A549 (cell line): Measurements from ENCODE around the gene SHOC2. TPM values are rescaled to one million over a fixed set of nuclear protein-coding genes. Genes with fewer than 3 reads are reported as not detected.

ENCODE experiments used
- ATAC-seq, 2 experiments: fragments of 200-7000 bp in 1 of 2; fragments of >200 bp in 1 of 2; cut with Nextera tagmentation in 1 of 2; cut with Tn5 transposase in 1 of 2; 3 replicates each; pipeline versions ENCODE4 v1.8.0 to v1.9.1; 2018 to 2020; ENCODE audit warnings: mild to moderate bottlenecking in 1 of 2, moderate library complexity in 1 of 2
- CTCF ChIA-PET: fragments of 300-600 bp; sonication (Branson Sonifier 250); formaldehyde crosslinking; extraction: SDS; loops from one replicate; lab custom pipeline; 2021; ENCODE audit warnings: antibody characterized with exemption, inconsistent platforms; lab: Yijun Ruan, JAX
- POLR2A ChIA-PET: fragments of 350-600 bp; formaldehyde crosslinking; extraction: SDS; loops from one replicate; lab custom pipeline; 2021; ENCODE audit warnings: antibody characterized with exemption, inconsistent platforms; lab: Yijun Ruan, JAX
- DNase-seq, 2 experiments: peaks; one replicate each; pipeline versions ENCODE4 v3.0.0 to v3.0.0-alpha.2; 2011 to 2016; ENCODE audit warnings: low read depth in 1 of 2, low spot score in 1 of 2
- FAIRE-seq: peaks from 2 replicates; lab custom pipeline; 2011; peaks lifted over from hg19 to GRCh38; lab: Jason Lieb, UNC
- H3K27ac ChIP-seq, 2 experiments: fragments of >200 bp; sonication (Bioruptor Twin); formaldehyde crosslinking; 3 replicates each; pipeline ENCODE4 v1.5.1; 2016 to 2017
- H3K4me1 ChIP-seq: fragments of >200 bp; sonication (Bioruptor Twin); formaldehyde crosslinking; 3 replicates; pipeline ENCODE4 v1.6.1; 2016
- H3K4me2 ChIP-seq: fragments of >200 bp; sonication (Bioruptor Twin); formaldehyde crosslinking; 3 replicates; pipeline ENCODE4 v1.6.1; 2016
- H3K4me3 ChIP-seq: fragments of >200 bp; sonication (Bioruptor Twin); formaldehyde crosslinking; 3 replicates; pipeline ENCODE4 v1.5.1; 2016
- H3K9me3 ChIP-seq: fragments of >200 bp; sonication (Bioruptor Twin); formaldehyde crosslinking; 3 replicates; pipeline ENCODE4 v1.6.1; 2016
- CEBPB ChIP-seq, 2 experiments: fragments of >200 bp in 1 of 2; sonication (Bioruptor Twin) in 1 of 2; formaldehyde crosslinking in 1 of 2; IDR thresholded peaks; 2 replicates each; pipeline ENCODE4 v1.6.1; 2012 to 2016
- CHD2 ChIP-seq: fragments of 150-350 bp; IDR thresholded peaks from 2 replicates; pipeline ENCODE4 v1.6.1; 2014; ENCODE audit warnings: low read length; ENCODE audit not compliant: partially characterized antibody
- CHD4 ChIP-seq: fragments of 200-600 bp; sonication (generic); IDR thresholded peaks from 2 replicates; pipeline ENCODE4 v1.6.1; 2016; ENCODE audit warnings: antibody characterized with exemption, mild to moderate bottlenecking, borderline replicate concordance
- FOSL2 ChIP-seq, 2 experiments: fragments of 450-650 bp in 1 of 2; fragments of >200 bp in 1 of 2; sonication (Bioruptor Twin) in 1 of 2; formaldehyde crosslinking; IDR thresholded peaks; 2 replicates each; pipeline versions ENCODE4 v1.5.0 to v1.6.1; 2016 to 2020; ENCODE audit warnings: mild to moderate bottlenecking in 1 of 2, moderate library complexity in 1 of 2
- FOXS1 ChIP-seq: fragments of 250-450 bp; sonication (Bioruptor Pico); IDR thresholded peaks from 2 replicates; pipeline ENCODE4 v1.5.0; 2020; ENCODE audit warnings: mild to moderate bottlenecking, moderate library complexity
- GATA3 ChIP-seq: IDR thresholded peaks from 2 replicates; pipeline ENCODE4 v1.6.1; 2012; ENCODE audit warnings: borderline replicate concordance
- HEYL ChIP-seq: fragments of 250-450 bp; sonication (Bioruptor Pico); IDR thresholded peaks from 2 replicates; pipeline ENCODE4 v1.8.0; 2021; ENCODE audit warnings: mild to moderate bottlenecking, moderate library complexity
- HOXA7 ChIP-seq: fragments of 250-450 bp; sonication (Bioruptor Pico); IDR thresholded peaks from 2 replicates; pipeline ENCODE4 v1.5.0; 2020; ENCODE audit warnings: mild to moderate bottlenecking, moderate library complexity
- HOXB5 ChIP-seq: fragments of 250-450 bp; sonication (Bioruptor Pico); IDR thresholded peaks from 2 replicates; pipeline ENCODE4 v1.5.0; 2020; ENCODE audit warnings: mild to moderate bottlenecking, moderate library complexity
- MAFK ChIP-seq: fragments of 450-650 bp; IDR thresholded peaks from 2 replicates; pipeline ENCODE4 v1.6.1; 2014; ENCODE audit not compliant: partially characterized antibody
- MYC ChIP-seq: IDR thresholded peaks from 2 replicates; pipeline ENCODE4 v1.6.1; 2012; ENCODE audit warnings: mild to moderate bottlenecking, inconsistent platforms, low read length, improper control_type of control experiment, borderline replicate concordance
- NPAS2 ChIP-seq: fragments of 250-450 bp; sonication (Bioruptor Pico); IDR thresholded peaks from 2 replicates; pipeline ENCODE4 v1.8.0; 2022; ENCODE audit warnings: mild to moderate bottlenecking, moderate library complexity, borderline replicate concordance
- PHF8 ChIP-seq: fragments of 200-600 bp; sonication (generic); IDR thresholded peaks from 2 replicates; pipeline ENCODE4 v1.6.1; 2016; ENCODE audit warnings: low read depth, mild to moderate bottlenecking, antibody characterized with exemption, moderate library complexity, borderline replicate concordance
- POLR2A ChIP-seq: IDR thresholded peaks from 2 replicates; pipeline ENCODE4 v1.6.1; 2012; ENCODE audit warnings: mild to moderate bottlenecking, low read length
- RARB ChIP-seq: fragments of 250-450 bp; sonication (Bioruptor Pico); IDR thresholded peaks from 2 replicates; pipeline ENCODE4 v1.8.0; 2021; ENCODE audit warnings: mild to moderate bottlenecking, moderate library complexity
- RCOR1 ChIP-seq: fragments of 150-350 bp; IDR thresholded peaks from 2 replicates; pipeline ENCODE4 v1.6.1; 2014; ENCODE audit warnings: antibody characterized with exemption, low read length, low read depth
- SMC3 ChIP-seq: fragments of >200 bp; sonication (Bioruptor Twin); formaldehyde crosslinking; IDR thresholded peaks from 3 replicates; pipeline ENCODE4 v1.6.1; 2018; ENCODE audit warnings: inconsistent platforms
- TFCP2L1 ChIP-seq: fragments of 250-450 bp; sonication (Bioruptor Pico); IDR thresholded peaks from 2 replicates; pipeline ENCODE4 v1.5.0; 2021; ENCODE audit warnings: mild to moderate bottlenecking
- ZNF302 ChIP-seq: fragments of 250-450 bp; sonication (Bioruptor Pico); IDR thresholded peaks from 2 replicates; pipeline ENCODE4 v1.9.0; 2021; ENCODE audit warnings: inconsistent platforms, mild to moderate bottlenecking, moderate library complexity
- ZSCAN20 ChIP-seq: fragments of 250-450 bp; sonication (Bioruptor Pico); IDR thresholded peaks from 2 replicates; pipeline ENCODE4 v1.8.0; 2022; ENCODE audit warnings: mild to moderate bottlenecking, moderate library complexity
- WGBS: methylation state at CpG from one replicate; pipeline ENCODE4 v1.1.6; 2017; ENCODE audit errors: missing lambda C conversion rate; 5-methylcytosine and 5-hydroxymethylcytosine counted together
- polyA plus RNA-seq, 4 experiments: library from polyadenylated mRNA; depleted of rRNA in 3 of 4; stranded (reverse); fragments of >200 nt; fragmentation: RNase III in 1 of 4; extraction: RNeasy Plus Mini Kit Qiagen cat#74134 plus additional on column Dnase treatment in 1 of 4; gene quantifications; 2 replicates in 3 of 4; 3 replicates in 1 of 4; pipeline ENCODE4 v1.2.3, GENCODE V29; 2011 to 2017
- TF ChIP-seq, protein P1 (sequence below): fragments of >200 bp; sonication (Bioruptor Twin); formaldehyde crosslinking; IDR thresholded peaks from 3 replicates; pipeline ENCODE4 v1.6.1; 2016
- TF ChIP-seq, protein P2 (sequence below): fragments of 250-450 bp; sonication (Bioruptor Pico); IDR thresholded peaks from 2 replicates; pipeline ENCODE4 v1.5.0; 2020; ENCODE audit warnings: low read depth, mild to moderate bottlenecking, moderate library complexity
- TF ChIP-seq, protein P3 (sequence below): fragments of 450-650 bp; IDR thresholded peaks from 2 replicates; pipeline ENCODE4 v1.6.1; 2014; ENCODE audit warnings: antibody characterized with exemption
- TF ChIP-seq, protein P4 (sequence below): IDR thresholded peaks from 2 replicates; pipeline ENCODE4 v1.6.1; 2012; ENCODE audit warnings: low read depth, borderline replicate concordance
- TF ChIP-seq, protein P5 (sequence below): IDR thresholded peaks from 2 replicates; pipeline ENCODE4 v1.6.1; 2012

The SHOC2 gene
- polyA plus RNA-seq, 2 of the 4 experiments (the other 2 are of a cell fraction), result 20.5 to 32.1 TPM

- POLR2A ChIA-PET, result no interaction called here
- WGBS, result 92% methylated on average over 4 of the region's 4 CpGs
- FAIRE-seq, result no peak
Observed at GRCh38 chr10:110951381-110951780, 32.0 kb downstream of the SHOC2 start.

DNA sequence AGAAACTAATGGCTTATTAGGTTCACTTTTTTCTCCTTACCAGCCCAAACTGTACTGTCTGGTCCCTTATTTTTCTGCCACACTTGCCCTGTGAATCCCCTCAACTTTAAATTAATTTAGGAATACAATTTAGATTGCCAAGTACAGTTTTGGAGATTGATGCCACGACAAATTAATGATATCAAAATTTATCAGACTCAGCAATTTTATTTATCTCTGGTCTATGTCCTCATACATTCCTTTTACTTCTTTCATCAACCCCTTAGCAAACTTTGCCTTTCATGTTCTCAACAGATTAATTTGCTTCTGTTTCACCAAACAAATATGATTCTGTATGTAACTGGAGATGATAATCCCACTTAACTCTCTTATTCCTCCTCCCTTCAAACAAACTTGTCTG, 38.2 kb downstream of the SHOC2 start:
- H3K4me1 ChIP-seq, result 0 out of 3 replicates have a peak, but pooled peaks cover 2% of the 10 kb centered on the region

More at GRCh38 chr10:110951381-110951780, 32.0 kb downstream of the SHOC2 start:
- TF ChIP-seq, protein P1, sequence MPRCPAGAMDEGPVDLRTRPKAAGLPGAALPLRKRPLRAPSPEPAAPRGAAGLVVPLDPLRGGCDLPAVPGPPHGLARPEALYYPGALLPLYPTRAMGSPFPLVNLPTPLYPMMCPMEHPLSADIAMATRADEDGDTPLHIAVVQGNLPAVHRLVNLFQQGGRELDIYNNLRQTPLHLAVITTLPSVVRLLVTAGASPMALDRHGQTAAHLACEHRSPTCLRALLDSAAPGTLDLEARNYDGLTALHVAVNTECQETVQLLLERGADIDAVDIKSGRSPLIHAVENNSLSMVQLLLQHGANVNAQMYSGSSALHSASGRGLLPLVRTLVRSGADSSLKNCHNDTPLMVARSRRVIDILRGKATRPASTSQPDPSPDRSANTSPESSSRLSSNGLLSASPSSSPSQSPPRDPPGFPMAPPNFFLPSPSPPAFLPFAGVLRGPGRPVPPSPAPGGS, result no peak
- TF ChIP-seq HOXB5 (CRISPR knock-in tag) (no peak), CHD2 (no peak), HEYL (no peak), NPAS2 (CRISPR knock-in tag) (no peak), TFCP2L1 (CRISPR knock-in tag) (no peak), CHD4 (no peak), ZSCAN20 (CRISPR knock-in tag) (no peak), GATA3 (no peak), MYC (no peak)
- TF ChIP-seq, protein P2, sequence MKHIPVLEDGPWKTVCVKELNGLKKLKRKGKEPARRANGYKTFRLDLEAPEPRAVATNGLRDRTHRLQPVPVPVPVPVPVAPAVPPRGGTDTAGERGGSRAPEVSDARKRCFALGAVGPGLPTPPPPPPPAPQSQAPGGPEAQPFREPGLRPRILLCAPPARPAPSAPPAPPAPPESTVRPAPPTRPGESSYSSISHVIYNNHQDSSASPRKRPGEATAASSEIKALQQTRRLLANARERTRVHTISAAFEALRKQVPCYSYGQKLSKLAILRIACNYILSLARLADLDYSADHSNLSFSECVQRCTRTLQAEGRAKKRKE, result no peak
- TF ChIP-seq, protein P3, sequence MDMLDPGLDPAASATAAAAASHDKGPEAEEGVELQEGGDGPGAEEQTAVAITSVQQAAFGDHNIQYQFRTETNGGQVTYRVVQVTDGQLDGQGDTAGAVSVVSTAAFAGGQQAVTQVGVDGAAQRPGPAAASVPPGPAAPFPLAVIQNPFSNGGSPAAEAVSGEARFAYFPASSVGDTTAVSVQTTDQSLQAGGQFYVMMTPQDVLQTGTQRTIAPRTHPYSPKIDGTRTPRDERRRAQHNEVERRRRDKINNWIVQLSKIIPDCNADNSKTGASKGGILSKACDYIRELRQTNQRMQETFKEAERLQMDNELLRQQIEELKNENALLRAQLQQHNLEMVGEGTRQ, result no peak
- H3K9me3 ChIP-seq, result no peaks in the 10 kb centered on the region
- no peak for DNase-seq
- no peak for ATAC-seq
- no peak overlapping the region for H3K4me2 ChIP-seq
- CTCF ChIA-PET, result no interaction called here
- no peak overlapping the region for H3K4me3 ChIP-seq
- H3K27ac ChIP-seq, result no peak overlapping the region
- H3K4me1 ChIP-seq, result no peaks in the 10 kb centered on the region

GRCh38 chr10:110959379-110960332, 40.3 kb downstream of the SHOC2 start:
- 59% methylated on average over 4 of the region's 4 CpGs for WGBS
- no peak for DNase-seq
- CTCF ChIA-PET, result interaction anchor here (2.0 kb wide), 1 partner anchor 214 kb away, joined by 6 read pairs; no protein-coding TSS in a partner anchor
- ATAC-seq, result no peak
- H3K4me2 ChIP-seq, result no peak overlapping the region
- POLR2A ChIA-PET, result no interaction called here
- no peaks in the 10 kb centered on the region for H3K9me3 ChIP-seq
- no peak overlapping the region for H3K4me3 ChIP-seq
- no peak for TF ChIP-seq HOXA7 (CRISPR knock-in tag)
- TF ChIP-seq FOXS1 (CRISPR knock-in tag), result no peak
- TF ChIP-seq SMC3, result no peak
- no peak for TF ChIP-seq ZNF302 (CRISPR knock-in tag)
- TF ChIP-seq POLR2A, result no peak
- TF ChIP-seq FOSL2 (IDR thresholded peaks at IDR 0.05), result no peak
- no peak for TF ChIP-seq FOSL2 (CRISPR knock-in tag; IDR thresholded peaks at IDR 0.05)
- TF ChIP-seq, protein P3, result no peak
- TF ChIP-seq RCOR1, result no peak
- TF ChIP-seq, protein P4, sequence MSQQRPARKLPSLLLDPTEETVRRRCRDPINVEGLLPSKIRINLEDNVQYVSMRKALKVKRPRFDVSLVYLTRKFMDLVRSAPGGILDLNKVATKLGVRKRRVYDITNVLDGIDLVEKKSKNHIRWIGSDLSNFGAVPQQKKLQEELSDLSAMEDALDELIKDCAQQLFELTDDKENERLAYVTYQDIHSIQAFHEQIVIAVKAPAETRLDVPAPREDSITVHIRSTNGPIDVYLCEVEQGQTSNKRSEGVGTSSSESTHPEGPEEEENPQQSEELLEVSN, result no peak
- TF ChIP-seq, protein P5, sequence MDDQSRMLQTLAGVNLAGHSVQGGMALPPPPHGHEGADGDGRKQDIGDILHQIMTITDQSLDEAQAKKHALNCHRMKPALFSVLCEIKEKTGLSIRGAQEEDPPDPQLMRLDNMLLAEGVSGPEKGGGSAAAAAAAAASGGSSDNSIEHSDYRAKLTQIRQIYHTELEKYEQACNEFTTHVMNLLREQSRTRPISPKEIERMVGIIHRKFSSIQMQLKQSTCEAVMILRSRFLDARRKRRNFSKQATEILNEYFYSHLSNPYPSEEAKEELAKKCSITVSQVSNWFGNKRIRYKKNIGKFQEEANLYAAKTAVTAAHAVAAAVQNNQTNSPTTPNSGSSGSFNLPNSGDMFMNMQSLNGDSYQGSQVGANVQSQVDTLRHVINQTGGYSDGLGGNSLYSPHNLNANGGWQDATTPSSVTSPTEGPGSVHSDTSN, result no peak
- TF ChIP-seq PHF8, result no peak
- H3K4me1 ChIP-seq, result 0 out of 3 replicates have a peak, but pooled peaks cover 2% of the 10 kb centered on the region
- H3K27ac ChIP-seq, result no peak overlapping the region
- FAIRE-seq, result no peak

More for the DNA sequence above, 38.2 kb downstream of the SHOC2 start:
- ATAC-seq (no peak), FAIRE-seq (no peak), DNase-seq (no peak)
- POLR2A ChIA-PET, result no interaction called here
- TF ChIP-seq RARB (CRISPR knock-in tag) (no peak), MAFK (peak; percentile 90), CEBPB (IDR thresholded peaks at IDR 0.05) (no peak)
- H3K4me2 ChIP-seq, result no peak overlapping the region
- H3K4me3 ChIP-seq, result no peak overlapping the region
- H3K9me3 ChIP-seq, result no peaks in the 10 kb centered on the region
- no peak overlapping the region for H3K27ac ChIP-seq
- CTCF ChIA-PET, result interaction anchor here (0.6 kb wide), 1 partner anchor 717 kb away, joined by 3 read pairs; no protein-coding TSS in a partner anchor
- WGBS, result 90% methylated on average over 1 of the region's 1 CpG
